CD4-positive, alpha-beta memory T cell (primary cell): ENCODE measurements around the gene IGSF1. TPM values are rescaled to one million over a fixed set of nuclear protein-coding genes. Genes with fewer than 3 reads are reported as not detected.
"Not testable (repeated sequence)": the region's sequence is repeated elsewhere in the genome, so short reads cannot be mapped to it uniquely, and the experiment has no call there.

Experiments used
- CTCF ChIA-PET: fragments of 350-600 bp; sonication (Branson Sonifier 250); formaldehyde crosslinking; loops from one replicate; lab custom pipeline; 2021; ENCODE audit warnings: inconsistent platforms; ENCODE audit not compliant: partially characterized antibody; lab: Charles Lee
- POLR2A ChIA-PET: fragments of 350-600 bp; sonication (Branson Sonifier 250); formaldehyde crosslinking; loops from one replicate; lab custom pipeline; 2021; ENCODE audit not compliant: partially characterized antibody; lab: Charles Lee
- DNase-seq, 5 donors: peaks; one replicate each; pipeline versions ENCODE4 v3.0.0 to v3.0.0-alpha.2; 2020 to 2022; ENCODE audit warnings: mixed read lengths in 1 of 5
- H3K27ac ChIP-seq: one replicate; pipeline ENCODE4 v1.7.0; 2013; ENCODE audit warnings: low read depth, low read length
- H3K27me3 ChIP-seq: 2 replicates; pipeline ENCODE4 v1.7.0; 2013; ENCODE audit warnings: mild to moderate bottlenecking, low read length, moderate library complexity; ENCODE audit not compliant: insufficient read depth
- H3K36me3 ChIP-seq: 2 replicates; pipeline ENCODE4 v1.7.0; 2013; ENCODE audit warnings: mild to moderate bottlenecking, low read length, moderate library complexity; ENCODE audit not compliant: insufficient read depth
- H3K4me1 ChIP-seq: 2 replicates; pipeline ENCODE4 v1.7.0; 2013; ENCODE audit warnings: mild to moderate bottlenecking, low read length, moderate library complexity; ENCODE audit not compliant: insufficient read depth
- H3K4me3 ChIP-seq, 2 donors: one replicate each; pipeline ENCODE4 v1.7.0; 2013; ENCODE audit warnings: low read length in 2 of 2, mild to moderate bottlenecking in 1 of 2
- H3K9me3 ChIP-seq, 2 donors: one replicate each; pipeline ENCODE4 v1.7.0; 2013; ENCODE audit warnings: low read length in 2 of 2, control low read depth in 1 of 2; ENCODE audit not compliant: control insufficient read depth in 1 of 2
- H3K27ac Mint-ChIP-seq, 7 donors: one replicate each; pipeline ENCODE4 v1.8.0; 2020 to 2021; ENCODE audit warnings: mixed read lengths in 7 of 7, mild to moderate bottlenecking in 6 of 7, inconsistent platforms in 3 of 7, moderate library complexity in 3 of 7
- H3K27me3 Mint-ChIP-seq, 2 donors: one replicate each; pipeline ENCODE4 v1.8.0; 2020 to 2021; ENCODE audit warnings: mixed read lengths in 2 of 2
- H3K36me3 Mint-ChIP-seq, 2 donors: one replicate each; pipeline ENCODE4 v1.8.0; 2020 to 2021; ENCODE audit warnings: mixed read lengths in 2 of 2, inconsistent platforms in 1 of 2, mild to moderate bottlenecking in 1 of 2
- H3K4me1 Mint-ChIP-seq, 4 donors: one replicate each; pipeline ENCODE4 v1.8.0; 2020 to 2021; ENCODE audit warnings: mixed read lengths in 4 of 4, mild to moderate bottlenecking in 1 of 4
- H3K4me3 Mint-ChIP-seq, 8 donors: one replicate each; pipeline ENCODE4 v1.8.0; 2020 to 2021; ENCODE audit warnings: mixed read lengths in 8 of 8, mild to moderate bottlenecking in 7 of 8, moderate library complexity in 6 of 8, inconsistent platforms in 3 of 8
- H3K9me3 Mint-ChIP-seq, 8 donors: one replicate each; pipeline ENCODE4 v1.8.0; 2020 to 2021; ENCODE audit warnings: mixed read lengths in 8 of 8, mild to moderate bottlenecking in 5 of 8, inconsistent platforms in 3 of 8, moderate library complexity in 1 of 8
- intact Hi-C: fragments of 100-400 bp; cut with micrococcal nuclease; formaldehyde crosslinking; loops from one replicate; pipeline ENCODE4 v1.15.1; 2023
- polyA plus RNA-seq, 2 donors: library from polyadenylated mRNA; unstranded; fragments of 300-500 nt; fragmentation: Illumina TruSeq; gene quantifications; one replicate each; pipeline ENCODE4 v1.2.3, GENCODE V29; 2021
- total RNA-seq, 2 experiments: library from RNA; stranded (reverse); gene quantifications; one replicate each; pipeline ENCODE4 v1.2.3, GENCODE V29; 2021

Gene IGSF1
- total and polyA plus RNA-seq, 4 experiments from 2014 or later, result not detected

GRCh38 chrX:131250984-131251738, 37.9 kb downstream of the IGSF1 start:
- H3K4me1 ChIP-seq, POLR2A ChIA-PET, H3K9me3 Mint-ChIP-seq, H3K36me3 Mint-ChIP-seq, H3K4me3 ChIP-seq, H3K27me3 Mint-ChIP-seq, H3K9me3 ChIP-seq, H3K27ac ChIP-seq, H3K36me3 ChIP-seq, intact Hi-C loops, H3K4me3 Mint-ChIP-seq, DNase-seq, H3K27me3 ChIP-seq, H3K27ac Mint-ChIP-seq, CTCF ChIA-PET, H3K4me1 Mint-ChIP-seq: not testable (repeated sequence)

- peaks cover 0 to 2% (median 0%) of the 10 kb centered on the region in 8 donors for H3K9me3 Mint-ChIP-seq
These were observed 50.0 kb downstream of the IGSF1 start for GRCh38 chrX:131239057-131239456.

GRCh38 chrX:131237363-131237762, 51.7 kb downstream of the IGSF1 start:
- H3K36me3 ChIP-seq, result no peaks in the 10 kb centered on the region
- CTCF ChIA-PET, result no interaction called here
- H3K36me3 Mint-ChIP-seq, result no peaks in the 10 kb centered on the region
- no peaks in the 10 kb centered on the region for H3K9me3 ChIP-seq
- no peak overlapping the region for H3K27ac ChIP-seq
- H3K27me3 Mint-ChIP-seq, result no peaks in the 10 kb centered on the region
- H3K27ac Mint-ChIP-seq, result no peak overlapping the region
- no peak overlapping the region for H3K4me3 ChIP-seq
- no peaks in the 10 kb centered on the region for H3K27me3 ChIP-seq
- peaks cover 0 to 2% (median 0%) of the 10 kb centered on the region in 8 donors for H3K9me3 Mint-ChIP-seq
- no peak overlapping the region for H3K4me3 Mint-ChIP-seq
- intact Hi-C loops, result no loop called here
- H3K4me1 ChIP-seq, result no peaks in the 10 kb centered on the region
- no peak for DNase-seq
- no peaks in the 10 kb centered on the region for H3K4me1 Mint-ChIP-seq
- POLR2A ChIA-PET, result no interaction called here

More at GRCh38 chrX:131239057-131239456, 50.0 kb downstream of the IGSF1 start:
- H3K27me3 Mint-ChIP-seq, result no peaks in the 10 kb centered on the region
- ChIA-PET CTCF (no interaction called here), POLR2A (no interaction called here)
- H3K27ac Mint-ChIP-seq, result no peak overlapping the region
- H3K36me3 Mint-ChIP-seq, result no peaks in the 10 kb centered on the region
- intact Hi-C loops, result no loop called here
- no peak for DNase-seq
- H3K4me3 Mint-ChIP-seq, result no peak overlapping the region
- Histone ChIP-seq H3K36me3 (no peaks in the 10 kb centered on the region), H3K4me3 (no peak overlapping the region), H3K9me3 (no peaks in the 10 kb centered on the region), H3K27ac (no peak overlapping the region), H3K4me1 (no peaks in the 10 kb centered on the region), H3K27me3 (no peaks in the 10 kb centered on the region)
- H3K4me1 Mint-ChIP-seq, result no peaks in the 10 kb centered on the region

- no peak for DNase-seq
- ChIA-PET POLR2A (no interaction called here), CTCF (no interaction called here)
- H3K9me3 ChIP-seq, result no peaks in the 10 kb centered on the region
- H3K4me3 ChIP-seq, result no peak overlapping the region
- no peaks in the 10 kb centered on the region for H3K36me3 ChIP-seq
- Mint-ChIP-seq H3K36me3 (no peaks in the 10 kb centered on the region), H3K27ac (no peak overlapping the region), H3K4me1 (no peaks in the 10 kb centered on the region), H3K27me3 (no peaks in the 10 kb centered on the region), H3K9me3 (peaks cover 0 to 2% (median 0%) of the 10 kb centered on the region in 8 donors), H3K4me3 (no peak overlapping the region)
- no peak overlapping the region for H3K27ac ChIP-seq
- no peaks in the 10 kb centered on the region for H3K27me3 ChIP-seq
- no peaks in the 10 kb centered on the region for H3K4me1 ChIP-seq
- intact Hi-C loops, result no loop called here
These were observed 53.1 kb downstream of the IGSF1 start for GRCh38 chrX:131235768-131236545.

GRCh38 chrX:131227608-131228007, 61.5 kb downstream of the IGSF1 start:
- H3K27me3 ChIP-seq, result no peaks in the 10 kb centered on the region
- H3K4me3 Mint-ChIP-seq, result no peak overlapping the region
- CTCF ChIA-PET, result no interaction called here
- H3K9me3 Mint-ChIP-seq, result no peaks in the 10 kb centered on the region
- H3K27ac ChIP-seq, result no peak overlapping the region
- no peaks in the 10 kb centered on the region for H3K9me3 ChIP-seq
- no peak overlapping the region for H3K27ac Mint-ChIP-seq
- intact Hi-C loops, result no loop called here
- no peak for DNase-seq
- H3K27me3 Mint-ChIP-seq, result peaks cover 2% of the 10 kb centered on the region in 2 donors
- POLR2A ChIA-PET, result no interaction called here
- H3K4me1 ChIP-seq, result no peaks in the 10 kb centered on the region
- no peaks in the 10 kb centered on the region for H3K36me3 Mint-ChIP-seq
- H3K4me3 ChIP-seq, result no peak overlapping the region
- H3K36me3 ChIP-seq, result no peaks in the 10 kb centered on the region
- no peaks in the 10 kb centered on the region for H3K4me1 Mint-ChIP-seq

GRCh38 chrX:131226591-131226990, 62.5 kb downstream of the IGSF1 start:
- H3K4me1 Mint-ChIP-seq, result no peaks in the 10 kb centered on the region
- ChIA-PET CTCF (no interaction called here), POLR2A (no interaction called here)
- no peak overlapping the region for H3K4me3 Mint-ChIP-seq
- H3K27me3 Mint-ChIP-seq, result peaks cover 2% of the 10 kb centered on the region in 2 donors
- intact Hi-C loops, result no loop called here
- Histone ChIP-seq H3K4me1 (no peaks in the 10 kb centered on the region), H3K27ac (no peak overlapping the region), H3K4me3 (no peak overlapping the region), H3K9me3 (no peaks in the 10 kb centered on the region), H3K27me3 (no peaks in the 10 kb centered on the region), H3K36me3 (no peaks in the 10 kb centered on the region)
- no peak for DNase-seq
- H3K36me3 Mint-ChIP-seq, result no peaks in the 10 kb centered on the region
- H3K9me3 Mint-ChIP-seq, result no peaks in the 10 kb centered on the region
- H3K27ac Mint-ChIP-seq, result no peak overlapping the region

- intact Hi-C loops, result no loop called here
- Histone ChIP-seq H3K4me1 (no peaks in the 10 kb centered on the region), H3K27ac (no peak overlapping the region), H3K4me3 (no peak overlapping the region), H3K9me3 (no peaks in the 10 kb centered on the region), H3K36me3 (no peaks in the 10 kb centered on the region), H3K27me3 (no peaks in the 10 kb centered on the region)
- H3K36me3 Mint-ChIP-seq, result no peaks in the 10 kb centered on the region
- no peak for DNase-seq
- H3K4me3 Mint-ChIP-seq, result no peak overlapping the region
- peaks cover 2% of the 10 kb centered on the region in 2 donors for H3K27me3 Mint-ChIP-seq
- no peaks in the 10 kb centered on the region for H3K9me3 Mint-ChIP-seq
- H3K27ac Mint-ChIP-seq, result no peak overlapping the region
- POLR2A ChIA-PET, result no interaction called here
- H3K4me1 Mint-ChIP-seq, result no peaks in the 10 kb centered on the region
- CTCF ChIA-PET, result no interaction called here
These were observed 64.0 kb downstream of the IGSF1 start for GRCh38 chrX:131225078-131225477.
